ENCODE data around the gene DTNA. TPM values are rescaled to one million over a fixed set of nuclear protein-coding genes. Genes with fewer than 3 reads are reported as not detected.
"Not testable (repeated sequence)": the region's sequence is repeated elsewhere in the genome, so short reads cannot be mapped to it uniquely, and the experiment has no call there.

DTNA gene
- total RNA-seq, 1 donor from 2014 or later, result 208 TPM

- no peak for DNase-seq (ENCODE audit: low spot score)
- intact Hi-C loops (cut with DNase I), result no loop called here
Observed at GRCh38 chr18:34718610-34719009, 8.5 kb downstream of the DTNA start.

DNA sequence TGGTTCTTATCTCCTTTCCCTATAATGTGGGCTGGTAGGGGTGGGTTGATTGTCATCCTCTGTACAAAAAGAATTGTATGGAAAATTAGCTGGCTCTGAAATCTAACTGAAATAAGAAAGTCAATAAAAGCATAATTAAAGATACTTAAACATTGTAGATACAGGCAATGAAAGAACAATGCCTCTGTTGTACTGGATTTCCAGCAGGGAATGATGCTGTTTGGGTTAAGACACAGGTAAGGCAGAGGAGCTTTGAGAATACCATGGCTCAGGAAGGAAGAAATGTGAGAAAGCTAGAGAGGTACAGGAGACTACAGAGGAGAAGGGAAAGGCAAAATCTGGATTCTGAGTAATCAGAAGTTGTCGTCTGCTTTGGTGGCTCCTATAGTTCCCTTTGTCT, 10.1 kb downstream of the DTNA start:
- intact Hi-C loops (cut with DNase I), result no loop called here
- DNase-seq (ENCODE audit: low spot score), result no peak

DNA sequence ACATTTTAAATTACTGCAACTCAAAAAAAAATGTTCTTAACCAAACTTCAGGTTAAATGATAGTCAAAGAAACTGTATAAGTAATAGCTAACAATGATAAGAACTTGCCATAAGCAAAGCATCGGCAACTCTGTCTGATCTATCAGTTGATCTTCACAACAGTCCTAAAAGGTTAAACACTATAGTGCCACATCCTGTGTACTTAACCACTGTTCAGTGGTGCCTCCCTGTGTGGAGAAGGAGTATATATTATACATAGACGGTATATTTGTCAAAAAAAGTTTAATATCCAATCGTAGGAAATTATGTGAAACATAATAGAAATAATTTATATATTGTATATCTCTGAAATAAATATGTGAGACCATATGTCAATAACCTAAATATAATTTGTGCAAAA, 13.0 kb downstream of the DTNA start:
- DNase-seq (ENCODE audit: low spot score), result no peak
- intact Hi-C loops (cut with DNase I), result no loop called here

DNA sequence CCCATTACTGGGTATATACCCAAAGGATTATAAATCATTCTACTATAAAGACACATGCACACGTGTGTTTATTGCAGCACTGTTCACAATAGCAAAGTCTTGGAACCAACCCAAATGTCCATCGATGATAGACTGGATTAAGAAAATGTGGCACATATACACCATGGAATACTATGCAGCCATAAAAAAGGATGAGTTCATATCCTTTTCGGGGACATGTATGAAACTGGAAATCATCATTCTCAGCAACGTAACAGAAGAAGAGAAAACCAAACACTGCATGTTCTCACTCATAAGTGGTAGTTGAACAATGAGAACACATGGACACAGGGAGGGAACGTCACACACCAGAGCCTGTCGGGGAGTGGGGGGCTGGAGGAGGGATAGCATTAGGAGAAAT, 15.6 kb downstream of the DTNA start:
- DNase-seq (ENCODE audit: low spot score); intact Hi-C loops (cut with DNase I): not testable (repeated sequence)

DNA sequence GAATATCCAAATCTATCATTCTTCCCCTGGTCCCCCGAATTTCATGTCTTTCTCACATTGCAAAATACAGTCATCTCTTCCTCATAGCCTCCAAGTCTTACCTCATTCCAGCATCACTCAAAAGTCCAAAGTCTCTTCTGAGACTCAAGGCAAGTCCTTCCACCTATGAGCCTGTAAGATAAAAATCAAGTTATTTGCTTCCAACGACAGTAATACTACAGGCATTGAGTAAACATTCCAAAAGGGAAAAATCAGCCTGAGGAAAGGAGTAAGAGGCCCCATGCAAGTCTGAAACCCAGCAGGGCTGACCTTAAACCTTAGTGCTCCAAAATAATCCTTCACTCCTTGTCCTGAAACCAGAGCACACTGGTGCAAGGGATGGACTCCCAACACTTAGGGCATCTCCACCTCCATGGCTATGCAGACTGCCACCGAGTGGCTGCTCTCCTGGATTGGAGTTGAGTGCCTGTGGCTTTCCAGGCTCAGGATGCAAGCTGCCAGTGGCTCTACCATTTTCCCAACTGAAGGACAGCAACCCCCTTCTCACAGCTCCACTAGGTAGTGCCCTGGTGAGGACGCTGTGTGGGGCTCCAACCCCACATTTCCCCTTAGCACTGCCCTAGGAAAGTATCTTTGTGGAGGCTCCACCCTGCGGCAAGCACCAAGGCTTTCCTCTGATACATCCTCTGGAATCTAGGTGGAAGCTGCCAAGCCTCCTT, 16.3 kb downstream of the DTNA start:
- intact Hi-C loops (cut with DNase I), result no loop called here
- no peak for DNase-seq (ENCODE audit: low spot score)

- no peak for DNase-seq (ENCODE audit: low spot score)
Observed at GRCh38 chr18:34729264-34729663, 19.2 kb downstream of the DTNA start.

GRCh38 chr18:34729740-34730355, 19.8 kb downstream of the DTNA start:
- no peak for DNase-seq (ENCODE audit: low spot score)
- intact Hi-C loops (cut with DNase I), result loop anchor here (5.0 kb wide), 1 partner anchor 47 kb away; no protein-coding TSS in a partner anchor

More at GRCh38 chr18:34729264-34729663, 19.2 kb downstream of the DTNA start:
- intact Hi-C loops (cut with DNase I), result no loop called here

GRCh38 chr18:34730774-34731173, 20.7 kb downstream of the DTNA start:
- DNase-seq (ENCODE audit: low spot score), result no peak
- intact Hi-C loops (cut with DNase I), result loop anchor here (5.0 kb wide), 1 partner anchor 47 kb away; no protein-coding TSS in a partner anchor

- intact Hi-C loops (cut with DNase I), result loop anchor here (5.0 kb wide), 1 partner anchor 43 kb away; no protein-coding TSS in a partner anchor
- DNase-seq (ENCODE audit: low spot score), result no peak
Observed at GRCh38 chr18:34734056-34734455, 24.0 kb downstream of the DTNA start.

GRCh38 chr18:34734526-34734925, 24.4 kb downstream of the DTNA start:
- intact Hi-C loops (cut with DNase I), result loop anchor here (5.0 kb wide), 1 partner anchor 43 kb away; no protein-coding TSS in a partner anchor
- DNase-seq (ENCODE audit: low spot score), result not testable (repeated sequence)

DNA sequence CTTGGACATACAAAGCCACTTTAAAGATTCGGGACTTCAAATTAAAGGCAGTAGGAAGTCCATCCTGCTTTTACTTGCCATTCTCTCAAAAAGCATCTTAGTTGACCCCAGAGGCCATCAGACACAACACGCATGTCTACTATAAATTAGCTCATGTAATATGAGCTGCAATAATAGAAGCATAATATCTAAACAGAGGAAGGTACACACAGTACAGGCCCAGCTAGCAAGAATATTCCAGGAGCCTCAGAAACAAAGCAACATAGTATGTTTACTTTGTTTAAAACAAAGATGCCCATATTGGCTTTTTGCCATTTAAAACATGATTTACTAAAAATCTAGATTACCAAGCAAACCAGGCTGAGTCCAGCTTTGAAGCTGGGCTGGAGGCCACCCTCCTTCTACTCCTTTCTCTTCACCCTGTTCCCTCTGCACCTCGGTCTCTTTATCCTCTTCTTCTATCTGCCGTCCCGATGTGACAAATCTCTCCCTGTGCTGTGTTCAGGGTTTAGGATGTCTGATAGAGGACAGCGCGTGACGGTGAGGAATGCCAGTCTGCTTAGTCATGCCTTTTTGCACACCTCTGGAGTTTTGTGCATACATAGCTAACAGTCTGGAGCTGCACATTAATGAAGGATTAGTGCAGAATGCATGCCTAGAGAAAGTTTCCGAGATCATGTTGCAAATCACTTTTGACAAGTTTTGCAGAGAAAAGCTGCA, 28.2 kb downstream of the DTNA start:
- no peak for DNase-seq (ENCODE audit: low spot score)

DNA sequence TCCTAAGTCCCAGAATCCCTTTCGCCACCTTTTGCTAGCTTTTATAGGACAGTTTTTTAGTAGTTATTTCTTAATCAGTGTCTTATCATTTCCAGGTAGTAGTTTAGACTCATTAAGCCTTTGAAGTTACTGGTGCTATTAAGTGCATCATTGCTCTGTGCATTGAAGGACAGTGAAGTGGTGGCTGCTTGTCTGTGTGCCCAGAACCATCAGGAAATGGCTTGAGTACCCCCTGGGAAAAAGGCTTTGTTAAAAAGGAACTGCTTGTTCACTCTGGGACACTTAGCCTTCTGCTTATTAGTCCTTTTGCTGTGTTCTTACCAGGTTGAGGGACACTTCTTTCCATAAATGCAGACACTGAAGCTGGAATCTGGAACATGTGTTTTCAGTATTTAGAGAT, 30.0 kb downstream of the DTNA start:
- no peak for DNase-seq (ENCODE audit: low spot score)
- intact Hi-C loops (cut with DNase I), result no loop called here

More for the DNA sequence above, 28.2 kb downstream of the DTNA start:
- intact Hi-C loops (cut with DNase I), result no loop called here

DNA sequence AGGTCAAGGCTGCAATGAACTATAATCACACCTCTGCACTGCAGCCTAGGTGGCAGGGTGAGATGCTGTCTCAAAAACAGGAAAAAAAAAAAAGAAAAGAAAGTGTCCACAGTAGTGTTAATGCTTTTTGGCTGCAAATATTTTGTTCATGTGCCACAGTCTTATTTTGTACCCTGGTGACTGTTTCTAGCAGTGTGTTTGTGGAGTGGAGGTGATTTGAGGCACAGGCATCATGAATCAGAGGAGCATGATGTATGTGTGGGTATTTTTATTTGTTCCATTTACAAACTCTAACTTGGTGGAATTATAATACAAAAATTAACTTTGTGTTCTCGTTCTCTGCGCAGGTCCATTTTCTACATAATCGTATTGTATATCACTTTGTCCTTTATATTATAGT, 30.6 kb downstream of the DTNA start:
- no peak for DNase-seq (ENCODE audit: low spot score)
- intact Hi-C loops (cut with DNase I), result no loop called here

GRCh38 chr18:34741401-34741800, 31.3 kb downstream of the DTNA start:
- DNase-seq (ENCODE audit: low spot score), result no peak
- intact Hi-C loops (cut with DNase I), result no loop called here

- intact Hi-C loops (cut with DNase I), result no loop called here
- no peak for DNase-seq (ENCODE audit: low spot score)
Observed at GRCh38 chr18:34742891-34743341, 32.8 kb downstream of the DTNA start.

GRCh38 chr18:34744569-34744968, 34.5 kb downstream of the DTNA start:
- DNase-seq (ENCODE audit: low spot score), result no peak
- intact Hi-C loops (cut with DNase I), result no loop called here

DNA sequence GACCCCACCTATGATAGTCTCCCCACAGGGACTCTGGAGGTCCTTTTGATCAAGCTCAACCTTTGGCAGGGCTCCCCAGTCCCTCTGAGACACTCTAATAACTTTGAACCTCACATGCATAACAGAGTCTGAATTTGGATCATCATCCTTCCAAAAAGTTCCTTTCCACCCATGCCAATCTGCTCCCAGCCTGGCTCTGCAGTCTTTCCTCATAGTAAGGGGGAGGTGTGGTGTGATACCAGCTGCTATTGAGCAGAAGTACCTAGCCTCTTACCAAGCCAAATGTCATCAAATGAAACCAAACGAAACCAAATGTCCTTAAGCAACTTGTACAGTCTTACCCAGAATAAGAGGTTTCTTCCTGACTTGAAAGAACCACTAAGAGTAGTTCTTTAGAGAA, 36.5 kb downstream of the DTNA start:
- intact Hi-C loops (cut with DNase I), result no loop called here
- no peak for DNase-seq (ENCODE audit: low spot score)

DNA sequence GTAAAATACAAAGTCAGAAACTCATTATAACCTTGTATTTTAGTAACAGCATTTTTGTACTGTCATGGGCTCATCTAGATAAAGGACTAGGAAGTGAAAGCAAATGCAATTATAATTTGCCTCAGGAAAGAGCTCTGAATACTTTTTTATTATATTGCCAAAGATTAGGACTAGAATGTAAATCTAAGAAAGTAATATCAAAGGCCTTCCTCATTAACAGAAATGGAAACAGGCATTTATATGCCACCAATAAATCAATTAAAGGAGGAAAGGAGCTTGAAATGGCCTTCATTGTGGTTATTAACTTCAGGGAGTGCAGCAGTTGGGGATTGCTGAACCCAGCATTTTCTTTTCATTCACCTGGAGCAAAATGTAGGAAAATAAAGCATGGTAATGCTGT, 39.6 kb downstream of the DTNA start:
- intact Hi-C loops (cut with DNase I), result no loop called here
- no peak for DNase-seq (ENCODE audit: low spot score)

DNA sequence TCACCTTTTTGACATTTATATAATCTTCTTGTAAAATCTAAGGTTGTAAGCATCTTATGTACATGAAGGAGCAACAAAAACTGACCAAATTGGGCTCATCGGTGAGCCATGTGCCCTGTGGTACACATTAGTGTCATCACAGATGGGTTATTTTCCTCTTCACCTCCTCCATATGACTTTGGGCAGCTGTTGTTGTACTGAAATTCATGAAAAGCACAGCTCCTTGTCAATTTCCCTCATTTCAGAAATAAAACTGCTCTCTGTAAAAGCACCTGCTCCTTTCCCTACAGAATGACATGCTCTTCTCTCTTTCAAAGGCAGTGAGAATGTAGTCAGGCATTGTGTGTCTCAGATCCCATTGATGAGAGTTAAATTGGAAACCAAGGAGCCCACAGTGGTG, 42.0 kb downstream of the DTNA start:
- no peak for DNase-seq (ENCODE audit: low spot score)
- intact Hi-C loops (cut with DNase I), result no loop called here

DNA sequence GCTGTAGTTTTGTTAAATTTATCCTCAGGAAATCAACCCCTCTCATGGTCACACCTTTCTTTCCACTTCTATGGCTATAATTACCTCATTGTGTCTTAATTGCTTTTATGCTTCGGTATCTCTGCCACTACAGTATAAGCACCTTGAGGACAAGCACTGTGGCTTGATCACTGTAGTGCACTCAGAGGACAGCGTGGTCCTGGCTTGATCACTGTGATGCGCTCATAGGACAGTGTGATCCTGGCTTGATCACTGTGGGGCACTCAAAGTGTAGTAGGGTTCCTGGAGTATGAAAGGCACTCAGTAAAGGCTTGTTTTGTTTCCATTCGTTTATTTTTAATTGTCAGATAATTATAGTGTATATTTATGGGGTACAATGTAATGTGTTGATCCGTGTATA, 44.2 kb downstream of the DTNA start:
- intact Hi-C loops (cut with DNase I), result no loop called here
- no peak for DNase-seq (ENCODE audit: low spot score)
